DND-41 (cell line): ENCODE measurements around the gene SHB.

Source experiments
- ATAC-seq: fragments of 200-7000 bp; cut with Tn5 transposase; 3 replicates; pipeline ENCODE4 v1.9.1; 2021; ENCODE audit warnings: low read depth; ENCODE audit not compliant: insufficient read depth
- DNase-seq: peaks from one replicate; pipeline ENCODE4 v3.0.0-alpha.2; 2020
- H2AFZ ChIP-seq: 2 replicates; pipeline ENCODE4 v1.6.0; 2012; ENCODE audit warnings: low read depth, low read length
- H3K27ac ChIP-seq: 2 replicates; pipeline ENCODE4 v1.5.1; 2012; ENCODE audit warnings: low read length, inconsistent platforms
- H3K27me3 ChIP-seq: fragments of 200-600 bp; sonication (generic); 2 replicates; pipeline ENCODE4 v1.6.0; 2012; ENCODE audit warnings: low read length, mild to moderate bottlenecking, inconsistent platforms; ENCODE audit not compliant: insufficient read depth, poor library complexity
- H3K36me3 ChIP-seq: 2 replicates; pipeline ENCODE4 v1.5.1; 2012; ENCODE audit warnings: low read length, inconsistent platforms; ENCODE audit not compliant: insufficient read depth
- H3K4me1 ChIP-seq: 2 replicates; pipeline ENCODE4 v1.5.1; 2012; ENCODE audit warnings: mild to moderate bottlenecking, low read length; ENCODE audit not compliant: insufficient read depth
- H3K4me2 ChIP-seq: 2 replicates; pipeline ENCODE4 v1.6.0; 2012; ENCODE audit warnings: mild to moderate bottlenecking, moderate library complexity, low read length, inconsistent platforms; ENCODE audit not compliant: insufficient read depth
- H3K4me3 ChIP-seq, 2 experiments: fragments of 200-600 bp in 1 of 2; shearing (Covaris generic) in 1 of 2; 2 replicates each; pipeline ENCODE4 v1.5.1; 2012 to 2016; ENCODE audit warnings: inconsistent platforms in 2 of 2, low read length in 2 of 2, mild to moderate bottlenecking in 2 of 2, low read depth in 1 of 2, moderate library complexity in 1 of 2
- H3K79me2 ChIP-seq: 2 replicates; pipeline ENCODE4 v1.6.0; 2012; ENCODE audit warnings: low read length, inconsistent platforms; ENCODE audit not compliant: insufficient read depth
- H3K9ac ChIP-seq: 2 replicates; pipeline ENCODE4 v1.6.0; 2012; ENCODE audit warnings: low read depth, mild to moderate bottlenecking, inconsistent platforms, low read length, moderate library complexity
- H3K9me3 ChIP-seq: 2 replicates; pipeline ENCODE4 v1.5.1; 2012; ENCODE audit warnings: low read length, moderate library complexity, mild to moderate bottlenecking, inconsistent platforms; ENCODE audit not compliant: insufficient read depth, severe bottlenecking
- H4K20me1 ChIP-seq: 2 replicates; pipeline ENCODE4 v1.6.0; 2012; ENCODE audit warnings: low read length; ENCODE audit not compliant: insufficient read depth
- CTCF ChIP-seq: IDR thresholded peaks from 2 replicates; pipeline ENCODE4 v1.5.1; 2012; ENCODE audit warnings: borderline replicate concordance, low read length, moderate library complexity, mild to moderate bottlenecking; ENCODE audit not compliant: poor library complexity, severe bottlenecking; ENCODE audit errors: extremely low read depth
- EZH2 ChIP-seq: IDR thresholded peaks from 3 replicates; pipeline ENCODE4 v1.6.1; 2012; ENCODE audit warnings: borderline replicate concordance, low read depth, mild to moderate bottlenecking, moderate library complexity, low read length, inconsistent platforms; ENCODE audit not compliant: severe bottlenecking

SHB gene

GRCh38 chr9:37936965-37937364 lies 132.1 kb downstream of the SHB start:
- no peaks in the 10 kb centered on the region for H4K20me1 ChIP-seq
- DNase-seq (no peak), ATAC-seq (no peak)
- no peak overlapping the region for H3K4me3 ChIP-seq
- H3K79me2 ChIP-seq: no peaks in the 10 kb centered on the region
- no peak overlapping the region for H3K4me2 ChIP-seq
- H2AFZ ChIP-seq: no peak overlapping the region
- no peaks in the 10 kb centered on the region for H3K36me3 ChIP-seq
- H3K27me3 ChIP-seq: no peaks in the 10 kb centered on the region
- no peaks in the 10 kb centered on the region for H3K4me1 ChIP-seq
- no peaks in the 10 kb centered on the region for H3K9me3 ChIP-seq
- TF ChIP-seq CTCF (no peak), EZH2 (no peak)
- no peak overlapping the region for H3K27ac ChIP-seq
- H3K9ac ChIP-seq: no peak overlapping the region

GRCh38 chr9:37936376-37936775 lies 132.7 kb downstream of the SHB start:
- Histone ChIP-seq H4K20me1 (no peaks in the 10 kb centered on the region), H3K27me3 (no peaks in the 10 kb centered on the region), H3K4me1 (no peaks in the 10 kb centered on the region), H3K79me2 (no peaks in the 10 kb centered on the region), H3K27ac (no peak overlapping the region), H2AFZ (no peak overlapping the region), H3K4me2 (no peak overlapping the region), H3K9ac (no peak overlapping the region), H3K4me3 (no peak overlapping the region), H3K9me3 (no peaks in the 10 kb centered on the region), H3K36me3 (no peaks in the 10 kb centered on the region)
- no peak for TF ChIP-seq CTCF
- TF ChIP-seq EZH2: no peak
- DNase-seq (no peak), ATAC-seq (no peak)

- Histone ChIP-seq H3K27me3 (no peaks in the 10 kb centered on the region), H3K27ac (no peak overlapping the region), H3K4me3 (no peak overlapping the region), H3K9me3 (no peaks in the 10 kb centered on the region), H3K36me3 (no peaks in the 10 kb centered on the region), H3K79me2 (no peaks in the 10 kb centered on the region), H4K20me1 (no peaks in the 10 kb centered on the region), H3K9ac (no peak overlapping the region), H3K4me1 (no peaks in the 10 kb centered on the region), H2AFZ (no peak overlapping the region), H3K4me2 (no peak overlapping the region)
- ATAC-seq (no peak), DNase-seq (no peak)
- no peak for TF ChIP-seq EZH2
- no peak for TF ChIP-seq CTCF
Measured at GRCh38 chr9:37935096-37935495, 133.9 kb downstream of the SHB start.

- Histone ChIP-seq H3K9ac (no peak overlapping the region), H3K27me3 (no peaks in the 10 kb centered on the region), H3K4me3 (no peak overlapping the region), H2AFZ (no peak overlapping the region), H4K20me1 (no peaks in the 10 kb centered on the region; the same call in 1 of the 2 replicates), H3K4me2 (no peak overlapping the region), H3K36me3 (no peaks in the 10 kb centered on the region), H3K79me2 (no peaks in the 10 kb centered on the region), H3K9me3 (no peaks in the 10 kb centered on the region), H3K4me1 (peaks cover 7% of the 10 kb centered on the region), H3K27ac (no peak overlapping the region)
- DNase-seq (no peak), ATAC-seq (no peak)
- TF ChIP-seq CTCF: no peak
- TF ChIP-seq EZH2: no peak
Measured at GRCh38 chr9:37931592-37931991, 137.4 kb downstream of the SHB start.
